Fibroblast of villous mesenchyme (primary cell): Measurements from ENCODE around the gene CD302. TPM values are rescaled to one million over a fixed set of nuclear protein-coding genes. Genes with fewer than 3 reads are reported as not detected.

ENCODE experiments used
- DNase-seq: peaks from one replicate; pipeline ENCODE4 v3.0.0-alpha.2; 2010; ENCODE audit warnings: low read depth
- H3K4me3 ChIP-seq: 2 replicates; pipeline ENCODE4 v1.5.1; 2011; ENCODE audit warnings: low read depth, mild to moderate bottlenecking, low read length
- total RNA-seq: library from RNA; depleted of rRNA; stranded (reverse); fragments of >200 nt; gene quantifications from 2 replicates; pipeline ENCODE4 v1.2.3, GENCODE V29; 2012
- TF ChIP-seq, protein P1 (sequence below): IDR thresholded peaks from 2 replicates; pipeline ENCODE4 v1.5.1; 2012; ENCODE audit warnings: low read depth, mild to moderate bottlenecking, low read length; ENCODE audit not compliant: insufficient read depth

CD302 gene
- total RNA-seq, 1 donor = 13.4 TPM

DNA sequence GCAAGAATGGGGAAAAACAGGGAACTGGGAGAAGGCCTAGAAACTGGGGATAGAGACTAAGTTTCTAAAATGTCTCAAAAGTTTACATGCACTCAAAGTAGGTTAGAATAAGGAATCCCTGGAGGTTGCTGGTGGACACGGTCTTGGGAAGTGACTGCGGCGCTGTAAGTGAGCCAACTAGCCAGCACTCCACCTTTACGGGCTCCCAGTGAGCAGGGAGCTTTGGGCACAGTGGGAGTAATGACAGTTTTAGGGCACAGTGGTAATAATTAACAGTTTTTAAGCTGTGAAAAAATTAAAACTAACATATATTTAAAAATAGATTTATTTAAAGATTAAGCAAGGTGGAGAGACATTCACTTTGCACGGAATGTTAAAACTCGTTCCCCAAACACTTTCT, 20.9 kb upstream of the CD302 start:
- no peak overlapping the region for H3K4me3 ChIP-seq
- TF ChIP-seq, protein P1, sequence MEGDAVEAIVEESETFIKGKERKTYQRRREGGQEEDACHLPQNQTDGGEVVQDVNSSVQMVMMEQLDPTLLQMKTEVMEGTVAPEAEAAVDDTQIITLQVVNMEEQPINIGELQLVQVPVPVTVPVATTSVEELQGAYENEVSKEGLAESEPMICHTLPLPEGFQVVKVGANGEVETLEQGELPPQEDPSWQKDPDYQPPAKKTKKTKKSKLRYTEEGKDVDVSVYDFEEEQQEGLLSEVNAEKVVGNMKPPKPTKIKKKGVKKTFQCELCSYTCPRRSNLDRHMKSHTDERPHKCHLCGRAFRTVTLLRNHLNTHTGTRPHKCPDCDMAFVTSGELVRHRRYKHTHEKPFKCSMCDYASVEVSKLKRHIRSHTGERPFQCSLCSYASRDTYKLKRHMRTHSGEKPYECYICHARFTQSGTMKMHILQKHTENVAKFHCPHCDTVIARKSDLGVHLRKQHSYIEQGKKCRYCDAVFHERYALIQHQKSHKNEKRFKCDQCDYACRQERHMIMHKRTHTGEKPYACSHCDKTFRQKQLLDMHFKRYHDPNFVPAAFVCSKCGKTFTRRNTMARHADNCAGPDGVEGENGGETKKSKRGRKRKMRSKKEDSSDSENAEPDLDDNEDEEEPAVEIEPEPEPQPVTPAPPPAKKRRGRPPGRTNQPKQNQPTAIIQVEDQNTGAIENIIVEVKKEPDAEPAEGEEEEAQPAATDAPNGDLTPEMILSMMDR = no peak
- no peak for DNase-seq

GRCh38 chr2:159817283-159817682, 19.3 kb upstream of the CD302 start:
- no peak for DNase-seq

DNA sequence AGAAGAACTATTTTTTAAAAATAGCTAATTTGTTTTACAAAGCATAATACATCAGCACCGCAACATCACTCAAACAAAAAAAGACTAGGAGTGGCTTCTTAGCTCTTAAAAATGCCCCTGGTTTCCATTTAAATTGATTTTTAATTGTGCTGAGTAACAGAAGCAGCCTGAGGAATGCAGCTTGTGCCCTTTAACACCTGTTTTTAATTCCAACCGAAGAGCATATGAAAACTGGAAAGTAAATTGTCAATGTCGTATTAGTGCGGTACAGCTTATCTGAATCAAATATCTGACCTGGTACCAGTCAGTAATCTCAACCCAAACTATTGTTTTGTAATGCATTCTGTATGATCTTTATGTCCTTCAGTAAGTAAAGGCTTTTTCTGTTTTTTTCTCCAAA, 13.2 kb upstream of the CD302 start:
- TF ChIP-seq, protein P1 = no peak
- H3K4me3 ChIP-seq = no peak overlapping the region
- DNase-seq = no peak

More at GRCh38 chr2:159817283-159817682, 19.3 kb upstream of the CD302 start:
- TF ChIP-seq, protein P1 = no peak
- H3K4me3 ChIP-seq = no peak overlapping the region

DNA sequence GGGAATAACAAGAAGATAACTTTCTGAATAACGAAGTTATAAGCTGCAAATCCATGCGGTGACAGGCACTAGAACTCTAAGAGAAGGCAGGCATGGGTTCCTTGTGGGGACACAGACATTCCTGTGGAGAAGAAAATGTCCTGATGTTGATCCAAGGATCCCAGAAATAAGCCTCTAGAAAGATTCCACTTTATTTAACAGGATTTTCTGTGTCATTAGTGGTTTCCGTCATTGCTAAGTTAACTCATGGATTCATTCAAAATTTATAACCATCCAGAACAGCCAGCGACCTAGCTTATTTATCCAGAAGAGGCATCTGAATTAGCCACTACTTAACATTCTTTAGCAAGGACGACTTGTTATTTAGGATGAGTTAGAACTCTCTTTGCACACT, 10.0 kb upstream of the CD302 start:
- no peak for DNase-seq
- no peak overlapping the region for H3K4me3 ChIP-seq
- TF ChIP-seq, protein P1 = no peak

GRCh38 chr2:159807183-159808031, 9.4 kb upstream of the CD302 start:
- TF ChIP-seq, protein P1 = peak; percentile 78
- peak; percentile 59 for DNase-seq
- H3K4me3 ChIP-seq = no peak overlapping the region

DNA sequence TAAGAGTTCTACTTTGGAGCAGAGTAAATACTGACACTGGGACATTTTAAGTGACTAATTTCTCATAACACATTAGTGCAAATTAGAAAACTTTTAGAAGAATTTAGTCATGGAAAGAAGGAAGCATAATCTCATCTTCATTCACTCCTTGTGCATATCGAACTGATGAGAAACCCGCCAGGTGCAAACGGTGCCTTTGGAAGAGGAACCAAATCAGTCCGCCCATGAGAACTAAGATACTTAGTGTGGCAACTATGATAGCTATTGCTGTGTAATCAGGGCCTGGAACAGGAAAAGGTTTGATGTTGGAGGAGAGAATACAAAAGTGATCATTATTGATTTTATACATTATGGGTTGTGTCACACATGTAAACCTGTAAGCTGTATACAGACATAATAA, 6.9 kb upstream of the CD302 start:
- TF ChIP-seq, protein P1 = no peak
- H3K4me3 ChIP-seq = no peak overlapping the region
- no peak for DNase-seq
